ENCODE data around the gene PTPRF. TPM values are rescaled to one million over a fixed set of nuclear protein-coding genes. Genes with fewer than 3 reads are reported as not detected.

PTPRF gene
- total RNA-seq, result 10 to 100 TPM in 1 of 10 donors, 1 to 10 TPM in 9; 2.5 to 10.3 (median 5.0) TPM
- 1 to 10 TPM; 1.7 to 2.6 TPM for polyA plus RNA-seq
- long read RNA-seq, donor 1, partial matches to known transcripts, result 2 of 2 reads
- long read RNA-seq, donor 1, other reads (novel, unspliced or antisense), result 0 of 2 reads
- long read RNA-seq, donor 2, full-length matches to known transcripts, result 1 of 12 reads
- long read RNA-seq, donor 2, partial matches to known transcripts, result 7 of 12 reads
- long read RNA-seq, donor 2, other reads (novel, unspliced or antisense), result 4 of 12 reads
- long read RNA-seq, donor 3, partial matches to known transcripts, result 1 of 2 reads
- long read RNA-seq, donor 3, other reads (novel, unspliced or antisense), result 1 of 2 reads

- intact Hi-C loops (cut with DNase I), result loop anchor here in 6 of 10 donors (5.0 to 10.0 kb wide), 6 partner anchors 114 to 517 kb away; partner anchors contain the start of genes KDM4A (in 4 of the 6) and ARTN (in 1 of the 6)
- 0 to 1% methylated on average over 32 to 58 of the region's 58 CpGs for WGBS, 2 donors
- peak in 7 of 8 donors; percentile 47 to 81 (median 70) for ATAC-seq
- Histone ChIP-seq H3K27me3 (peaks cover 0 to 38% (median 6%) of the 10 kb centered on the region in 7 donors), H3K9me3 (no peaks in the 10 kb centered on the region), H3K36me3 (no peaks in the 10 kb centered on the region), H3K27ac (no peak within 1 kb of the TSS), H3K4me3 (peak within 1 kb of the TSS in 9 of 10 donors; percentile 52 to 80 (median 64)), H3K4me1 (peaks cover 0 to 20% (median 11%) of the 10 kb centered on the region in 9 donors)
- peak; percentile 42 to 62 for DNase-seq
- TF ChIP-seq CTCF (IDR thresholded peaks at IDR 0.05), result no peak
Measured at GRCh38 chr1:43530483-43531106, at the start of gene PTPRF. Gene PTPRF, plus strand, starts transcription at chr1:43530883. Its CDS starts 14,193 bp downstream, at chr1:43545076.

- Histone ChIP-seq H3K9me3 (no peaks in the 10 kb centered on the region), H3K4me1 (peaks cover 0 to 6% (median 0%) of the 10 kb centered on the region in 9 donors), H3K27me3 (no peaks in the 10 kb centered on the region), H3K4me3 (no peak overlapping the region), H3K27ac (no peak overlapping the region), H3K36me3 (no peaks in the 10 kb centered on the region)
- 83 to 84% methylated on average over 2 of the region's 2 CpGs for WGBS, 2 donors
- ATAC-seq (no peak), DNase-seq (no peak)
- intact Hi-C loops (cut with DNase I), result no loop called here
- TF ChIP-seq CTCF (IDR thresholded peaks at IDR 0.05), result no peak
Measured at GRCh38 chr1:43481491-43481890, 49.2 kb upstream of the PTPRF start.

GRCh38 chr1:43482215-43482614 is 48.5 kb upstream of the PTPRF start:
- peaks cover 0 to 5% (median 0%) of the 10 kb centered on the region in 11 donors for H3K9me3 ChIP-seq
- H3K4me3 ChIP-seq, result no peak overlapping the region
- peaks cover 0 to 6% (median 0%) of the 10 kb centered on the region in 9 donors for H3K4me1 ChIP-seq
- ATAC-seq (no peak), DNase-seq (no peak)
- intact Hi-C loops (cut with DNase I), result no loop called here
- H3K27ac ChIP-seq, result no peak overlapping the region
- no peaks in the 10 kb centered on the region for H3K27me3 ChIP-seq
- no peaks in the 10 kb centered on the region for H3K36me3 ChIP-seq
- WGBS, 2 donors, result 79 to 95% methylated on average over 1 of the region's 1 CpG
- no peak for TF ChIP-seq CTCF (IDR thresholded peaks at IDR 0.05)

- 89 to 91% methylated on average over 2 of the region's 2 CpGs for WGBS, 2 donors
- no peak for TF ChIP-seq CTCF (IDR thresholded peaks at IDR 0.05)
- no peak for ATAC-seq
- H3K27ac ChIP-seq, result no peak overlapping the region
- H3K4me1 ChIP-seq, result peaks cover 0 to 6% (median 0%) of the 10 kb centered on the region in 9 donors
- no peak for DNase-seq
- H3K27me3 ChIP-seq, result no peaks in the 10 kb centered on the region
- peaks cover 0 to 27% (median 3%) of the 10 kb centered on the region in 11 donors for H3K9me3 ChIP-seq
- intact Hi-C loops (cut with DNase I), result no loop called here
- H3K4me3 ChIP-seq, result no peak overlapping the region
- H3K36me3 ChIP-seq, result no peaks in the 10 kb centered on the region
Measured at GRCh38 chr1:43484367-43484766, 46.3 kb upstream of the PTPRF start.
